HG03378 (cell line): ENCODE measurements around the gene FAM227A.

ENCODE experiments used
- ATAC-seq: cut with Tn5 transposase; IDR thresholded peaks from one replicate; pipeline ENCODE4 v1.9.1; 2021; ENCODE audit warnings: mild to moderate bottlenecking, moderate library complexity; ENCODE audit not compliant: unreplicated experiment

The FAM227A gene

DNA sequence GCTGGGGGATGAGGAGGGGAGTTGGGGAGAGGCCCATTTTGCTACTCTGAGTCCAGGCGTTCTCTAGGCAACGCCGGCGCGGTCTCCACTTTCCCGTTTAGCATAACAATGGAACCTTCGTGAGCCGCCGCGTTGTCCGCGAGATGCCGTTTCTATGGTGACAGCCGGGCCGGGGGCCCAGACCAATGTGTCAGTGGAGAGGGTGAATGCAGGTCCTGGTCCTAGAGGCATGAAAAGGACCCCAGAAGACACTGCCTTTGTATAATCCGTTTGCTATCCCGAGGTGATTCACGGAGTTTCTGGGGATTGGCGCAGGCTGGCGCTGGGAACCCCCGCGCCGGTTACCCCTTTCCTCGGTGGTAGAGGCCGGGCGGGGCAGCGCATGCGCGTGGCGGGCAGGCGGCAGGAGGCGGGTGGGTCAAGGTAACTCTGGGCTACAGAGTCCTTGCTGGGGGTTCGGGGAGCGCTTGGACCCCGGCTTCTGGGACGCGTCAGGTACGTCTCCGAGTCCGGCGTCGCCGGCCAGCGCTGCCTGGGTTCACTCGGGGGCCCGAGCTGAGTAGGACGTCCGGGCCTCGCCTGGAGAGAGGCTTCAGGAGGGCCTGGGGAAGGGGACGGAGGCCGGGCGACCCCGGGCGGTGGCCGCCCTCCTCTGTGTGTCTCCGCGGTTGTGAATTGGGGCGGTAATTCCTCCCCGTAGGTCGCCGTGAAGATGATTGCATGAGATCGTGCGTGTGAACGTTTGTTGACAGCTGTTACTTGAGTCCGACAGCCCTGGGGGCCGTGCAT lies at the start of gene FAM227A, which contains the start of gene CBY1:
Gene FAM227A (minus strand): TSS at position 137 of the 789 bp plus-strand sequence. CDS start 6,224 bp downstream, outside the sequence.
Gene CBY1 (plus strand): TSS at position 383 of the 789 bp plus-strand sequence. CDS start 11,417 bp downstream, outside the sequence.
- ATAC-seq: peak; percentile 54

DNA sequence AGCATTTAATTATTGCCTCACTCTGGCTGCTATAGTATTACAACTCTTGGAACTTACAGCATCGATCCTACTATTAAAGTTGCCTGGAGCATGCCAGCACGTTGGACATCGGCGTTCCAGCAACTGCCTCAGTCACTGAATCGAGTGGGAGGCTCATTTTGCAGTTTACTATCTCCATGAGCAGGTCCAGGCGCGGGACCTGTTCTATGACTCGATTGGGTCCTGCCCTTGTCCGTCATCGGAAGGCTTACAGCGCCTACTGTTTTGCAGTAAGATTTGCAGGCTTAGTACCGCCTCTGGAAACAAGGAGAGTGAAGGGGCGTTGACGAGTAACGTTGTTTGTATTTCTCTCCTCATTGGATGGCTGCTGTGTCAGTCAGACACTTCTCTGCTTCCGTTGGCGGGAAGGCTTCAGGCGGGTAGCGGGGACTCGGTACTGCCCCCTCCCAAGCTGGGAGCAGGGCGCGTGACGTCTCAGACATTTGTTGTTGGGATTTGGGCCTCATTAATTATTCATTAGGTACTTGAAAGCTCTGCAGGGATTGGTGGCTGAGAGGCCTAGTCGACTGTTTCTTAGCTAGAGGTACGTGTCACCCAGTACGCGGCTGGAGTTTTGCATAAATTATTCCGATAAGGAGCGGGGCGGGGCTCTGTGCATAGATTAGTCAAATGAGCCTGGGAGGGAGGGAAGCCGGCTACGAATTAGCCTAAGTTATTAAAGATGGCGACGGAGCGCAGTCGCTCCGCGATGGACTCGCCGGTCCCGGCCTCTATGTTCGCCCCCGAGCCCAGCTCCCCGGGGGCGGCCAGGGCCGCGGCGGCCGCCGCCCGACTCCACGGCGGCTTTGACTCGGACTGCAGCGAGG lies 49.3 kb upstream of the FAM227A start, which contains the start of gene GTPBP1:
Gene GTPBP1 (plus strand): TSS at position 710 of the 866 bp plus-strand sequence. CDS start 12 bp downstream, at position 722.
- peak; percentile 77 for ATAC-seq

DNA sequence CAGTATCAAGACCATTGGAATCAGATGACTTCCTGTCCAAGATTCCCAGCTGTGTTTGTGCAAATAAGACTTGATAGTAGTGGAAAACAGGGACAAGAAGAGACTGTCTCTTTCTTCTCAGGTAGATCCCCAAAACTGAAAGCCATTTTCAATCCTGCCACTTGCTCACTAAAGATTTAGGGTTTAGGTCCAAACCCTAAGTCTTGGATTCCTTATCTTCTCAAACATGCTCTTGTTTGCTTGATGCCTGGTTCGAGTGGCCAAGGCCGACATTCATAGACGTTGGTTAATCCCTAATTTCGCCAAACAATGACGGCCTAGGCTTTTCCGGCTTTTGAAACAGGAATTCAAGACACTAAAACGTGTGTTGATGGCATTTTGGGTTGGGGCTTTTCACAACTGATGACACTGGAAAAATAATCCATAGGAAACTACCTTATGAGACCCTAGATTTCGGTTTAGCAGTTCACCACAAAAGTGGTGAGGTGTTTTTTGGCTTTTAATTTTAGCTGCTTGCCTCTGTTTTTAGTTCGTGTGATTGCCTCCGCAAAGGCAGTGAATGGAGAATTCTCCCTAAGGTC lies 48.6 kb upstream of the FAM227A start:
- no peak for ATAC-seq

DNA sequence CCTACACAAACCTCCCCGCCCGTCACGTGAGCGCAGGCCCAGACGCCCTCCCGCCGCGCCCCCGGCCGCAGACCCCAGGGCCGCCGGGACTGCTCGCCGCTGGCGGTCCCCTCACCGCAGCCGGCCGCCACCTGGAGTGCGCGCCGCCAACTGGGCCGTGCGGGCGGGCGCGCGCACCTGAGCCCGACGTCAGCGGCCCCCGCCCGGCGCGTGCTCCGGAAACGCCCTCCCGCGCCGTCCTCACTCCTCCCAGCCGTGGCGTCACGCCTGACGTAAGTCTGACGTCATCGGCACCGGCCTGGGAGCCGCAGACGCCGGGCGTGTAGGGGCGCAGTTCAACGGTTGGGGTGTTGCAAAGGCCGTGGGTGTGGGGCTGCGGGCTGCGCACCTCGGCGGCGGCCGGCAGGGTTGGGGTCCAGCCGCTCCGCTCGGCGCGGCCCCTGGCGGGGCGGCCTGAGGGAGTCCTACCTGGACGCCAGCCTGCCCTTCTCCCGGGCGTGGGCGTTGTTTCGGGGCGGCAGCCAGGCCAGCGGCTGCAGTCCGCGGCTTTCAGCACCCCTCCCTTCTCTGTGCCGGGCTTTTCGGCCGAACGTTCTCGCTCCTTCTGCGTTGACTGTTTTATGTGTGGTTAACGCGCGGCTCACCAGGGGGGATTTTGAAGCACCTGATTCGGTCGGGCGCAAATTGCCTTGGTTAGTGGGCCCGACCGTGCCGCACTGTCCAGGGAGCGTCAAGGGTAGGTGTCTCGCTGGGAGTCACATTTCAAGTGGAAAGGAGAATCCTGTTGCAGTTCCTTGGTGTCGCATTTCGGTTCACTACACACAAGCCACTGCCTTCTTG lies 44.8 kb upstream of the FAM227A start, which contains the start of gene JOSD1:
Gene JOSD1 (minus strand): TSS at position 155 of the 840 bp plus-strand sequence. CDS start 956 bp downstream, outside the sequence.
- peak; percentile 13 for ATAC-seq

DNA sequence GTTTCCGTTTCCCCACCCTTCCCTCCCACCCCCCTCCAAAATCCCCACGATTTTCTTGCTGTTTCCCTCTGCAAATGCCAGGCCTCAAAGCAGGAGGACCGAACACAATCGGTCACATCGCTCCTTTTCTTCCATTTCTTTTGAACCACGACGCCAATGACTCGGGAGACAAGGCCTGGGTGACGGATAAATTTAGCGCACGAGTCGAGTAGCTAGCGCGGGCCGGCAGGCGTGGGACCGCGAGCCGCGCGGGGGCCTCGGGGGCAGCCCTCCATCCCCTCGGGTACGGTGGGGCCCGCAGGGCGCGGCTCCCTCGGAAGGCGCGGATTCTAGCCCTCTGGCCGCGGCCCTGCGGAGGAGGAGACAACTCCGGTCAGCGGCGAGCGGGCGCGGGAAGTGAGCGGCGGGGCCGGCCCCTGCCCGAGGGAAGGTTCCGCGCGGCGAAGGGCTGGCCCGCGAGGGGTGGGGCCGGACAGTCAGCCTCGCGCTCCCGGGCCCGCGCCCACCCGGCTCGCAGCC lies 44.1 kb upstream of the FAM227A start:
- ATAC-seq: no peak

DNA sequence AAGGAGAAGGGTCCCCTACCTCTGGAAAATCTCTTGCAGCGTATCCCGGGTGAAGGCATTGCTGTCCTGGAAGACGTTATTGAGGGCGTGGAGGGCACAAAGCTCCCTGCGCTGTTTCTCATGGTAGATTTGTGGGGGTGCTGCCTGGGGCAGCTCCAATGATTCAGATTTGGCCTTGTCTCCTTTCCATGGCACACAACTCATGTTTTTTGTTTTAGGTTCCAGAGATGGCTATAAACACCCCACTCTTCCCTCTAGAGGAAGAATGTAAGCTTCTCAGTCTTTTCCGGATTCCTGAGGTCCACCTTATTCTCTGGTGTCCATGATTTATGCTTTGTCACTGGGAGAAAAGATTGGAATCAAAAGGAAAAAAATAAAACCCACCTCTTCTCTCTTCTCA lies 43.6 kb upstream of the FAM227A start:
- no peak for ATAC-seq

DNA sequence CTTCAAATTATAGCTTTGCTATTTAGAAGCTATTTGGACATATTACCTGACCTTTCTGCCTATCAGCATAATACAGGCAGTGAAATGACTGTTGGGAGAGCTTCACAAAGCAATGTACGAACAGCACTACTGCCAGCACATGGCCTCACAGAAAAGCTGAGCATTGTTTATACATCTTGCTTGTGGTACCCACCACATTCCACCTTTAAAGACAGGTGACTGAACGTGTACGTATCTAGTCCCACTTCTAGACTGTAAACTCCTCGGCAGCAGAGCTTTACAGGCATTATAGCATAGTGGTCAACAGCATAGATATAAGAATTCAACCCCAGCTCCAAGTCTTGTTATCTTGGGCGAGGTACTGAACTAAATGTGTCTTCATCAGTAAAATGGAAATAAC lies 43.0 kb upstream of the FAM227A start:
- no peak for ATAC-seq

DNA sequence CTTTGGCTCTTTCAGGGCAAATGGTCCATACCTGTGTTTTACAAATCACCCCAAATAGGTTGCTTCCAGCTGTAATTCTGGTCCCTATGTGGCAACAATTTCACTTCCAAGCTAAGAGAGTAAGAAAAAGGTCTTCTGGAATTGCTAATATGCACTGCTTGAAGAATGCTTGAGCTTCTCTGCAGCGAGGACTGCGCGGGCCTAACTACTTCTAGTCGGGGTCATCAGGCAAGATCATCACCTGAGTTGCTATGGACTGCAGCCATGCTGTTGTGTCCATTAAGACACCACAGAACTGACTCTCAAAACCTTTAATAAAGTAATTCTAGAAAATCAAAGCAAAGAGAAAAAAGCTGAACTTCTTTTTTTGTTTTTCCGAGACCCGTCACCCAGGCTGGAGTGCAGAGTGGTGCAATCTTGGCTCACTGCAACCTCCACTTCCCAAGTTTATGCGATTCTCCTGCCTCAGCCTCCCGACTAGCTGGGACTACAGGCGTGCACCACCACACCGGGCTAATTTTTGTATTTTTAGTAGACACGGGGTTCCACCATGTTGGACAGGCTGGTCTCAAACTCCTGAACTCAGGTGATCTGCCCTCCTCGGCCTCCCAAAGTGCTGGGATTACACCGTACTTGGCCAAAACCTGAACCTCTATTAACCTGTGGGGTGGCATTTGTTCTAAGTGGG lies 42.4 kb upstream of the FAM227A start:
- ATAC-seq: no peak

DNA sequence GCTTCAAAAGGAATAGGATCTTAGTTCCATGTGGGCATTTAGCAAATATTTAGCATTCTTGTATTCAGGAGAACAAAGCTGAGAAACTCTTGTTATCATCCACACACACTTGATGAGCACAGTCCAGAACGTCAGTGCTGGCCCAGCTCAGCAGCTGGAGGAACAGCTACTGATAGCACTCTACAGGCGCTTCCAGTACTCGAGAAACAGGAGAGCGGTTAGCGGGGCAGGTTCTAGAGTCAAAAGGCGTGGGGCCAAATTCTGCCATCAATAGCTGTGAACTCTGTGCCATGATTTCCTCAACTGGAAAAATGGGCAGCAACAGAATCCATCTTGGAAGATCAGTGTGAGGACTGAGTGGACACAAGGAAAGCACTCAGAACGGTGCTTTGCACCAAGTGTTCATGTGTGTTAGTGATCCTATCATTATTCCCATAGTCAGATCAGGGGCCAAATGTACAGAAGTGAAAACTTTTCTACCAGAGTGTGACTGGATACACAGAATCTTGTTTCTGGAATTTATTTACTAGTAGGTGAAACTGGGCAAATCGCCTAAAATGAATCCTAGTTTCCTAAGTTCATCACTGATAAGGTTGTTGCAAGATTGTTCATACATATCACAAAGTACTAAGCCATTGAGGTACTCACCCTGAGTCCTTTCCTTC lies 41.4 kb upstream of the FAM227A start:
- no peak for ATAC-seq

DNA sequence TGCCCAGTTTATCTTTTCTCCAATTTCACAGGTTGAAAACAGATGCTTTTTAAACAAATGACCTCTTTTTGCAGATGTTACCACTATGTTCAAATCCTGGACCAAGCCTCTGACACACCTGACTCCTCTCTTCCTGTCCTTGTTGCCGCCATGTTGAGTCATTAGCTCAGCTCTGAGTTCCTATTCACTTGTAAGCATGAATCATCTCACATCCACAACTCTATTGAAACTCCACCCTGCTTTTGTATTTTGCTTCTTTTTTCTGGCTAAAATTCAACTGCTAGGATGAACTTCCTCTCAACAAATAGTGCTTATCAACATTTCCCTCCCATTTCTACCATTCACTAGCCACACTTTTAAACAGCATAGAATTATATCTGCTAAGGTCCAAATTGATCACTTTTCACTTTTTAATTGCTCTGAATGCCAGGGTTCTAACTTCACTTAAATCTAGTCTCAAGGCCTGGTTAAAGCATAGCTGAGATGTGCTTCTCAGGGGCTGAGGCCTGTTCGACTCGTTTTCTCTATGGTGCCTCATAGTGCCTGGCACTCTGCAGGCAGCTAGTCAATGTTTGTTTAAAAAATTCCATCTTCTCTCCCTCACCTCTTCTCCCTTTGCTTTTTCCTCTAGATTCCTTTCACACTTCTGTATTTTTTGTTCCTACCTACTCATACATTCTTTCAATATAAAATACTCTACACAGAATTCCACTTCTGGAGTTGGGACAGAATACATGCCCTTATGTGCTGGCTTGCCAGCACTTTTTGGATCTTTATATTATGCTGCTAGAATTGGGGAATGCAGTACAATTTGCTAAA lies 40.6 kb upstream of the FAM227A start:
- ATAC-seq: no peak

DNA sequence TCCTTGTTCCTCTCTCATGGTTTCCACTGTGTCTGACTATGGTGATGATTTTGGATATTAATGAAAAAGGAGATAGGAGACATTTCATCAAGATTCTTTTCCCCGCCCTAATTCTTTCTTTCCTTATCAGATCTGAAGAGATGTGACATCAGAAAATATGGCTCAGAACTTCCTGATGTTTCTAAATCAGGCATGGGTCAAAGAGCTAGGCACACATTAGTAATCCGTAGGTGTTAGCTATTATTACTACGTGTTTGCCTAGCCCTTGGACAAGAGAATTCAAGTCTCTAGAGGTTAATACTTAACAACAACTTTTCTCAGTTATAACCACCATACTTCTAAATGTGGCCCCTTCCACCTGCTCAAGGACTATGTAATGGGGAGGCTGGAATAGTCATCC lies 38.7 kb upstream of the FAM227A start:
- ATAC-seq: no peak

DNA sequence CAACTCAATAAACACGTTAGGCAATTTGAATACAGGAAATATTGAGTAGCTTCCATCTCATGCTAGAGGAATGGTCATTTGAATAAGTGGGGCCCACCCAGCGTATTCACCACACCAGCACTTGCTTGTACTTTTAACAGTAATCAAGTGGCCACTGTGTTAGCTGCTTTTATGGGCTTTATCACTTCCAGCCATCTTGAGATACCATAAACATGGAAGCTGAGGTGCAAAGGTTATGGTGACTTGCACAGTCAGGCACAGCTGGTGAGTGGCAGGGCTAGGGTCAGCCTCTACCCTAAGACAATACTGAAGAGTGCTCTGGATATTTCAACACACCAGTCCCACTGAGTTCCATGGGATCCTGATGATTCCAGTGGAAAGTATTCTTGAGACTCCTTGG lies 37.9 kb upstream of the FAM227A start:
- ATAC-seq: no peak

DNA sequence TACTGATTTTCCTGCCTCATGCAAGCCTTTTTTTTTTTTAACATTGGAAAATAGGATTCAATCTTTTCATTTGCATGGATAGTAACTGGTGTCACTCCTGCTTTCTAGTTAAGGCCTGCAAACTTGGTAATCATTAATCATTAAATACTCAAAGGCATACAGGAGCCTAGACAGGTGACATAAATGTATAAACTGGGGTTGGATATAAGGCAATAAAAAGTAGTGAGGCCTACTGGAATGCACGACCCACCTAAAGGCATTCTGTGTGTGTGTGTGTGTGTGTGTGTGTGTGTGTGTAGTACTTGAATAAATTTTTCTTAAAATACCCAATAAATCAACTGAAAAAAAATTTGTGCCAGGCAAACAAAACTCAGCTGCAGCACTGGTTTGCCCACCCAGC lies 33.5 kb upstream of the FAM227A start:
- ATAC-seq: no peak

DNA sequence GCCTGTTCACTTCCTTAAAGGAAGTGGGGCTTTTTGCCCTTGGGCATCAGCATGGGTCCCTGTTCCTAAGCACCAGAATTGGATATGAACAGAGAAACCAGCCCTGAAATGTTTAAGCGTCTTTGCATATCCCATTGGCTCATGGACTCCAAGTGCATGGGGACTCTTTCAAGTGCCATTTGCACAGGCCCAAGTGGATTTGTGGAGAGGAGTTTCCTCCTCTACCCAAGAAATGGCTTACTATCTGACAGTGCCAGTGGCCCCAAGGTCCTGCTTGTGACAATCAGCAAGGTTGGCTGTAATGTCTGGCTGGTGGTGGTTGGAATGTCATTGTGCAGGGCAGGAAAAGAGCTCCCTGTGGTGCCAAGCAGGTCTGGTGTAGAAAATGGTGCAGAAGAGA lies 29.6 kb upstream of the FAM227A start:
- ATAC-seq: no peak

DNA sequence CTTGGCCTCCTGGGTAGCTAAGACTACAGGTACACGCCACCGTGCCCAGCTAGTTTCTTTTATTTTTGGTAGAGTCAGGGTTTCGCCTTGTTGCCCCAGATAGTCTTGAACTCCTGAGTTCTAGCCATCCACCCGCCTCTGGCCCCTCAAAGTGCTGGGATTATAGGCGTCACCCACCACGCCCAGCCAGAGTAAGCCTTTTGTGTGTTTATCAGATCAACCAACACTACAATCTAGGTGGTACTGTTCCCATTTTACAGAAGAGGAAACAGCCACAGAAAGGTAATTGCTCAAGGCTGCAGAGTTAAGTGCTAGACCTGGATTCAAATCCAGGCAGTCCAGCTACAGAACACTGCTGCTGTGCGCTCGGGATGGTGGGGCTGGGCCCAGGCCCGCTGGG lies 28.7 kb upstream of the FAM227A start:
- ATAC-seq: no peak

DNA sequence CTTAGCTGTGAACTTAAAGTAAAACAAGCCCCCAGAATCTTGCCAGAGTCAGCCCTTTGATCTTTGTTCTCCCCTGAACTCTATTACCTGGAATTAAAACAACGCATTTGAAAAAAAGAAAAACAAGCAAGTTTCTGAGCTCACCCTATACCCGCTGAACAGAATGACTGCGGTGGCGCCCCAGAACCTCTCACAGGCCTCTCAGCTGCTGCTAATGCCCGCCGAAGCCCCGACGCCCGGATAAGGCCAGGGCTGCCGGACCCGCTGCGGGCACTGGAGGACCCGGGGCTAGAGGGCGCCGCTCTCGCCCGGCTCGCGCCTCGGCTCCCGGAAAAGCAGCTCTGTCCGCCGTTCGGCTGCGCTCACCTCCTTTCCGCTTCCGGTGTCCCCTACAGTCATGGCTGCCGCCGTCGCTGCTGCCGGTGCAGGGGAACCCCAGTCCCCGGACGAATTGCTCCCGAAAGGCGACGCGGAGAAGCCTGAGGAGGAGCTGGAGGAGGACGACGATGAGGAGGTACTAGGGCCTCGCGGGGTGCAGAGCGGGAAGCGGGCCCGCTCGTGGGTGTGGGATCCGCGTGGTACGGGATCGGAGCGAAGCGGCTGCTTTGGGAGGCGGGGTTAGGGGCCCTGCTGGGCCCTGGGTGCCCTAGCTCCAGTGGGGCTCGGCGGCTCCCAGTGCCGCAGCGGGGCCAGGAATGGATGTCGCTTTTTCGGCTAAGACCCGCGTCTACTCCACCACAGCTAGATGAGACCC lies 25.6 kb upstream of the FAM227A start, which contains the start of gene TOMM22:
Gene TOMM22 (plus strand): TSS at position 376 of the 754 bp plus-strand sequence. CDS start 22 bp downstream, at position 398.
- peak; percentile 68 for ATAC-seq

DNA sequence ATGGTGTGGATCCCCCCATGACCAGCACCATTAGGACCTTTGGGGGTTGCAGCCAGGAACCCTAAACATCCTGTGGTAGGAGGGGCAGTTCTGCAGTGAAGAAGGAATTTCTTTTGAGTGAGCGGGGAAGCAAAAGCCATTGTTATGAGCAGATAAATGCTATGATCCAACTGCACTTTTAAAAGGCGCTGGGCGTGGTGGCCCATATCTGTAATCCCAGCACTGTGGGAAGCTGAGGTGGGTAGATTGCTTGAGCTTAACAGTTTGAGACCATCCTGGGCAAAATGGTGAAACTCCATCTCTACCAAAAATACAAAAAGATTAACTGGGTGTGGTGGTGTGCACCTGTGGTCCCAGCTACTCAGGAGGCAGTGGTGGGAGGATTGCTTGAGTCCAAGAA lies 19.6 kb upstream of the FAM227A start:
- no peak for ATAC-seq
